Transverse colon (tissue), 4 donors: ENCODE results near the gene SLC25A4. TPM values are rescaled to one million over a fixed set of nuclear protein-coding genes. Genes with fewer than 3 reads are reported as not detected.

Experiments
- DNase-seq: peaks from one replicate; pipeline ENCODE4 v3.0.0-alpha.2; 2019
- H3K27ac ChIP-seq, 4 donors: fragments of 200-600 bp; sonication (generic); 2 replicates each; pipeline ENCODE4 v1.5.1; 2016 to 2018; ENCODE audit warnings: inconsistent platforms in 4 of 4
- H3K27me3 ChIP-seq: fragments of 200-600 bp; sonication (generic); 2 replicates; pipeline ENCODE4 v1.5.1; 2017; ENCODE audit warnings: inconsistent platforms
- H3K36me3 ChIP-seq, 4 donors: fragments of 200-600 bp; sonication (generic); 2 replicates each; pipeline ENCODE4 v1.5.1; 2017 to 2019; ENCODE audit warnings: inconsistent platforms in 4 of 4
- H3K4me1 ChIP-seq, 4 donors: fragments of 200-600 bp; sonication (generic); 2 replicates each; pipeline ENCODE4 v1.5.1; 2017 to 2020; ENCODE audit warnings: inconsistent platforms in 4 of 4
- H3K4me3 ChIP-seq, 4 donors: fragments of 200-600 bp; sonication (generic); 1 replicate in 1 of 4; 2 replicates in 3 of 4; pipeline versions ENCODE4 v1.5.1 to v1.6.1; 2017 to 2019; ENCODE audit warnings: inconsistent platforms in 4 of 4
- H3K9me3 ChIP-seq, 2 donors: fragments of 200-600 bp; sonication (generic); 2 replicates each; pipeline ENCODE4 v1.5.1; 2017 to 2019; ENCODE audit warnings: inconsistent platforms in 2 of 2
- EP300 ChIP-seq: sonication (generic); formaldehyde crosslinking; IDR thresholded peaks from one replicate; pipeline ENCODE4 v1.6.1; 2017; ENCODE audit warnings: antibody characterized with exemption, low read depth
- POLR2A ChIP-seq: fragments of 450-650 bp; IDR thresholded peaks from one replicate; pipeline ENCODE4 v1.6.1; 2016; ENCODE audit warnings: antibody characterized with exemption, mild to moderate bottlenecking, moderate library complexity
- POLR2AphosphoS5 ChIP-seq, 3 donors: sonication (generic); formaldehyde crosslinking; IDR thresholded peaks; one replicate each; pipeline ENCODE4 v1.6.1; 2016; ENCODE audit warnings: antibody characterized with exemption in 3 of 3
- WGBS, 2 donors: methylation state at CpG; one replicate each; pipeline ENCODE4 v1.1.5; 2018; ENCODE audit warnings: low coverage in 1 of 2; 5-methylcytosine and 5-hydroxymethylcytosine counted together
- in situ Hi-C, 4 donors: fragments of 200-750 bp; cut with MboI; loops; one replicate each; pipeline versions ENCODE4 v1.15.0 to v1.15.1; 2017; ENCODE audit warnings: low sequenced_read_pairs in 3 of 4, low pct_ligation_motif_present in 1 of 4, low pct_unique_long_range_greater_than_20kb in 1 of 4
- intact Hi-C: fragments of 100-400 bp; cut with DNase I; formaldehyde crosslinking; loops from one replicate; pipeline ENCODE4 v1.15.1; 2023; ENCODE audit warnings: low total_unique reads
- total RNA-seq, 4 donors: library from RNA; depleted of rRNA; stranded (reverse); fragments of >200 nt; gene quantifications; one replicate each; pipeline ENCODE4 v1.1.0, GENCODE V29; 2016
- TF ChIP-seq, protein P1 (sequence below), 5 experiments: fragments of 200-600 bp in 3 of 5; fragments of 450-650 bp in 2 of 5; sonication (generic) in 3 of 5; IDR thresholded peaks; 1 replicate in 2 of 5; 2 replicates in 3 of 5; pipeline ENCODE4 v1.5.1; 2016 to 2017; ENCODE audit warnings: antibody characterized with exemption in 5 of 5, inconsistent platforms in 3 of 5, mild to moderate bottlenecking in 2 of 5, moderate library complexity in 1 of 5

Gene SLC25A4
- 10 to 100 TPM; 20.9 to 57.6 (median 25.8) TPM for total RNA-seq

DNA sequence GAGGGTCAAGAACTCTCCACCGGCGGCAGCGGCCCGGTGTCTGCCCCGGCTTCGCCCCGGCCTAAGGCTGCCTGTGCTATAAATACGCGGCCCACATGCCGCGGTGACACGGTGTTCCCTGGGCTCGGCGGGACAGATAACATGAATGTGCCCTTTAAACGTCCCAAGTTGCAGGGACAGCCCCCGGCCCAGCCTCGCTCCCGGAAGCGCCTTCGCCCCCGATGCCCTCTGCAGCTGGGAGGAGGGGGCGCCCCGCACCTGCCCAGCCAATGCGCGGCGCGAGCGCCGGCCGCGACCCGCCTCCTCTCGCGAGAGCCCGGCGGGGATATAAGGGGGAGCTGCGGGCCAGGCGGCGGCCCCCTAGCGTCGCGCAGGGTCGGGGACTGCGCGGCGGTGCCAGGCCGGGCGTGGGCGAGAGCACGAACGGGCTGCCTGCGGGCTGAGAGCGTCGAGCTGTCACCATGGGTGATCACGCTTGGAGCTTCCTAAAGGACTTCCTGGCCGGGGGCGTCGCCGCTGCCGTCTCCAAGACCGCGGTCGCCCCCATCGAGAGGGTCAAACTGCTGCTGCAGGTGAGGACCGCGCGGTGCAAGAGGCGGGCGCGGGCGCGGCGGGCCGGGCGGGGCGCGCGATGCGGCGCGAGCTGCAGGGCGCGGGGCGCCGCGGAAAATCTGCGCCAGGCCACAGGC lies at the start of gene SLC25A4:
SLC25A4 (plus strand) TSS at position 355 of the 689 bp plus-strand sequence; CDS start at position 462, 107 bp downstream.
- intact Hi-C loops: no loop called here
- peak within 1 kb of the TSS; percentile 32 to 76 (median 58) for H3K4me3 ChIP-seq
- 0% methylated on average over 8 of the region's 87 CpGs; no CpG with 5 or more reads in 1 of the 2 donors for WGBS, 2 donors
- peak; percentile 89 for DNase-seq
- H3K27ac ChIP-seq: peak within 1 kb of the TSS; percentile 82 to 92 (median 87)
- in situ Hi-C loops: no loop called here
- H3K27me3 ChIP-seq: peaks cover 8% of the 10 kb centered on the region
- no peak for TF ChIP-seq EP300
- TF ChIP-seq, protein P1, sequence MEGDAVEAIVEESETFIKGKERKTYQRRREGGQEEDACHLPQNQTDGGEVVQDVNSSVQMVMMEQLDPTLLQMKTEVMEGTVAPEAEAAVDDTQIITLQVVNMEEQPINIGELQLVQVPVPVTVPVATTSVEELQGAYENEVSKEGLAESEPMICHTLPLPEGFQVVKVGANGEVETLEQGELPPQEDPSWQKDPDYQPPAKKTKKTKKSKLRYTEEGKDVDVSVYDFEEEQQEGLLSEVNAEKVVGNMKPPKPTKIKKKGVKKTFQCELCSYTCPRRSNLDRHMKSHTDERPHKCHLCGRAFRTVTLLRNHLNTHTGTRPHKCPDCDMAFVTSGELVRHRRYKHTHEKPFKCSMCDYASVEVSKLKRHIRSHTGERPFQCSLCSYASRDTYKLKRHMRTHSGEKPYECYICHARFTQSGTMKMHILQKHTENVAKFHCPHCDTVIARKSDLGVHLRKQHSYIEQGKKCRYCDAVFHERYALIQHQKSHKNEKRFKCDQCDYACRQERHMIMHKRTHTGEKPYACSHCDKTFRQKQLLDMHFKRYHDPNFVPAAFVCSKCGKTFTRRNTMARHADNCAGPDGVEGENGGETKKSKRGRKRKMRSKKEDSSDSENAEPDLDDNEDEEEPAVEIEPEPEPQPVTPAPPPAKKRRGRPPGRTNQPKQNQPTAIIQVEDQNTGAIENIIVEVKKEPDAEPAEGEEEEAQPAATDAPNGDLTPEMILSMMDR (IDR thresholded peaks at IDR 0.05): peak; percentile 23 to 78 (median 50)
- TF ChIP-seq POLR2A: peak; percentile 90
- peak; percentile 91 to 98 (median 97) for TF ChIP-seq POLR2AphosphoS5 (IDR thresholded peaks at IDR 0.05)
- peaks cover 8 to 30% (median 19%) of the 10 kb centered on the region in 4 donors for H3K4me1 ChIP-seq
- H3K36me3 ChIP-seq: peaks cover 0 to 8% (median 0%) of the 10 kb centered on the region in 4 donors
- no peaks in the 10 kb centered on the region for H3K9me3 ChIP-seq

GRCh38 chr4:185093603-185094002 lies 49.5 kb upstream of the SLC25A4 start:
- Histone ChIP-seq H3K9me3 (no peaks in the 10 kb centered on the region), H3K27ac (no peak overlapping the region), H3K36me3 (no peaks in the 10 kb centered on the region), H3K4me1 (no peaks in the 10 kb centered on the region), H3K4me3 (no peak overlapping the region), H3K27me3 (no peaks in the 10 kb centered on the region)
- 71 to 90% methylated on average over 2 to 3 of the region's 3 CpGs for WGBS, 2 donors
- in situ Hi-C loops (no loop called here), intact Hi-C loops (loop anchor here (10.0 kb wide), 1 partner anchor 839 kb away; no protein-coding TSS in a partner anchor)
- TF ChIP-seq POLR2AphosphoS5 (IDR thresholded peaks at IDR 0.05): no peak
- TF ChIP-seq, protein P1 (IDR thresholded peaks at IDR 0.05): no peak
- no peak for TF ChIP-seq POLR2A
- no peak for TF ChIP-seq EP300
- no peak for DNase-seq

DNA sequence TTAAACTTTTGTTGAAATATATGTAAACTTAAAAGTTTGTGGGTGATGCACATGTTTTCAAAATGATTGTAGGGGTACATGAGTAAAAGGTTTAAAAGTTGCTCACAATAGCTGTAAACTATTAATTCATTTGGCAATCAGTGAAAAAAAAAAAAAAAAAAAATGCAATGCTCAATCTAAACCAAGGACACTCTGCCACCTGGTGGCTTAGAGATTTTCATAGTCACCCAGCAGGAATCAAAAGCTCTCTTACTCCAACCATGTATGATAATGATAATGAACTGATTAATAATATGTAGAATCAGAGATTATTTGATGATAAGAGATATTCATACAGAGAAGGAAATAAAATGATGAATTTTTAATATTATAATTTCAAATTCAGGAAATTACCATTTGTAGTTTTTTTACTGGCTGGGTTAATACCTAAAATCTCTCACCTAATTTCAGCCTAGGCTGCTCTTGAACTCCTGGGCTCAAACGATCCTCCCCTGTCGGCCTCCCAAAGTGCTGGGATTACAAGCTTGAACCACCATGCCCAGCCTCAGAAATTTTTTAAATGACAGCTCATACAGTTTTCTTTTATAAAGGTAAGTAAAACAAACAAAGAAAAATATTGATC lies 46.9 kb upstream of the SLC25A4 start:
- TF ChIP-seq EP300: no peak
- TF ChIP-seq, protein P1 (IDR thresholded peaks at IDR 0.05): peak; percentile 48 to 67 (median 54)
- intact Hi-C loops (loop anchor here (10.0 kb wide), 1 partner anchor 841 kb away; no protein-coding TSS in a partner anchor), in situ Hi-C loops (no loop called here)
- DNase-seq: peak; percentile 25
- Histone ChIP-seq H3K36me3 (no peaks in the 10 kb centered on the region), H3K9me3 (no peaks in the 10 kb centered on the region), H3K27ac (no peak overlapping the region), H3K27me3 (no peaks in the 10 kb centered on the region), H3K4me1 (no peaks in the 10 kb centered on the region), H3K4me3 (no peak overlapping the region)
- 12 to 23% methylated on average over 2 of the region's 2 CpGs for WGBS, 2 donors

DNA sequence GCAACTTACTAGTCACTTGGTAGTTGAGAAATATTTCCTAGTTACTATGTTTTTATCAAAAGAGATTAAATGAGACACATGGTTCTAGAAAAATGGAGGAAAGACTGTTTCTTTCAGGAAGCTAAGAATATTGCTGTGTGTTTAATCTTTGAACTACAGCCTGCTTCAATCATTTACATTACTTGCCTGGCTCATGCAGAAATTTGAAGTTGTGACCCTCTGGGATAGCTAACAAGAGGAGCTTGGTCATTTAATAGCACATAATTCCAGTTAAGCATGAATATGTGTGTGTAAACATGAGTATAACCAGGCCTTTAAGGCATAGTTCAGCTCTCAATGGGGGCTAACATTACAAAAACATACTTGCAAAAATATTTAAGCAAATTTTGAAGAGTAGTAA lies 44.6 kb upstream of the SLC25A4 start:
- in situ Hi-C loops: no loop called here
- H3K27me3 ChIP-seq: no peaks in the 10 kb centered on the region
- no peaks in the 10 kb centered on the region for H3K9me3 ChIP-seq
- H3K27ac ChIP-seq: no peak overlapping the region
- intact Hi-C loops: loop anchor here (10.0 kb wide), 1 partner anchor 844 kb away; no protein-coding TSS in a partner anchor
- no peaks in the 10 kb centered on the region for H3K4me1 ChIP-seq
- no peak for DNase-seq
- H3K4me3 ChIP-seq: no peak overlapping the region
- TF ChIP-seq, protein P1 (IDR thresholded peaks at IDR 0.05): no peak
- TF ChIP-seq EP300: no peak
- TF ChIP-seq POLR2A: no peak
- TF ChIP-seq POLR2AphosphoS5 (IDR thresholded peaks at IDR 0.05): no peak
- no peaks in the 10 kb centered on the region for H3K36me3 ChIP-seq
